T-helper 22 cell (primary cell): ENCODE results near the gene CCDC137.

Experiments
- DNase-seq: peaks from one replicate; pipeline ENCODE4 v3.0.0-alpha.2; 2020; ENCODE audit warnings: low read depth

Gene CCDC137

GRCh38 chr17:81715872-81716673 is 49.5 kb downstream of the CCDC137 start:
- DNase-seq: no peak

GRCh38 chr17:81716674-81716996 is 50.1 kb downstream of the CCDC137 start:
- no peak for DNase-seq

GRCh38 chr17:81717049-81717765 is 50.7 kb downstream of the CCDC137 start:
- no peak for DNase-seq

GRCh38 chr17:81717766-81718089 is 51.2 kb downstream of the CCDC137 start:
- DNase-seq: no peak

GRCh38 chr17:81719410-81720266 is 53.1 kb downstream of the CCDC137 start:
- no peak for DNase-seq

- DNase-seq: no peak
Observed at GRCh38 chr17:81720267-81721071, 53.9 kb downstream of the CCDC137 start.

GRCh38 chr17:81722184-81723120 is 55.9 kb downstream of the CCDC137 start:
- DNase-seq: no peak
